ENCODE results near the gene PSMB1. TPM values are rescaled to one million over a fixed set of nuclear protein-coding genes. Genes with fewer than 3 reads are reported as not detected.

The PSMB1 gene
- total RNA-seq = 205 and 261 TPM in 2 replicates

DNA sequence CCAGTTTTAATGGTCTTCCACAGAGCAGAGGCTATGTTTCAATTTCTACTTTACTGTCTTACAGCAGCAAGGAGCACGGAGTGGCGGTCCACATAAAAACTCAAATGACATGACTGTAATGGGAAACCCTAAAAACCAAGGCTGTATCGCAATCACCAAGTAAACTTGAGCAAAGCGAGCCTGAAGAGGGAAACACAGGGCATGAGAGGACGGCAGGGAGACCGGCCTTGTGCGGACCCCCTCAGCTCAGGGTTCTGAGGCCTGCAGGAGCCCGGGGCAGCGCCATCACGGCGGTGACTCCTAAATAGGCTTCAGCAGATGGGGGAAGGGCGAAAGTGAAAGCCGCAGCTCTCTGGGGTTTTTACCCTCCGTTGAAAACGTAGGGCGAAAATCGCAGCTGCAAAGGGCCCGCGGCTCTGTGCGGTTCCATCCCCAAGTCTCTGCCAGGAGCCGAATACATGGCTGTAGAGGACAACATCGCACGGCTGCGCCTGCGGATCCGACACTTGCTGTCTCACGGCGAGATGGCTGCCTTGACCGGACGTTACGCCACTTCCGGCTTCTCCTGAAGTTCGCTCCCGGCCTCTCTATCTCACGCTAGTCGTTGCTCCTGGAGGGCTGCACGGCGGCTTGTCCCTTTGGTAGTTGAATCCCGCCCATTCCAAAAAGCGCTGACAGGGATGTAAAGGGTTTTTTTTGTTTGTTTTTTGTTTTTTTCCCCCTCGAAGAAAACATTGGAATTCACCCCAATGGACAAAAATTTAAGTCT lies at the start of gene PSMB1:
PSMB1 (minus strand) TSS at position 543 of the 769 bp plus-strand sequence; CDS start at position 478, 65 bp downstream.

DNA sequence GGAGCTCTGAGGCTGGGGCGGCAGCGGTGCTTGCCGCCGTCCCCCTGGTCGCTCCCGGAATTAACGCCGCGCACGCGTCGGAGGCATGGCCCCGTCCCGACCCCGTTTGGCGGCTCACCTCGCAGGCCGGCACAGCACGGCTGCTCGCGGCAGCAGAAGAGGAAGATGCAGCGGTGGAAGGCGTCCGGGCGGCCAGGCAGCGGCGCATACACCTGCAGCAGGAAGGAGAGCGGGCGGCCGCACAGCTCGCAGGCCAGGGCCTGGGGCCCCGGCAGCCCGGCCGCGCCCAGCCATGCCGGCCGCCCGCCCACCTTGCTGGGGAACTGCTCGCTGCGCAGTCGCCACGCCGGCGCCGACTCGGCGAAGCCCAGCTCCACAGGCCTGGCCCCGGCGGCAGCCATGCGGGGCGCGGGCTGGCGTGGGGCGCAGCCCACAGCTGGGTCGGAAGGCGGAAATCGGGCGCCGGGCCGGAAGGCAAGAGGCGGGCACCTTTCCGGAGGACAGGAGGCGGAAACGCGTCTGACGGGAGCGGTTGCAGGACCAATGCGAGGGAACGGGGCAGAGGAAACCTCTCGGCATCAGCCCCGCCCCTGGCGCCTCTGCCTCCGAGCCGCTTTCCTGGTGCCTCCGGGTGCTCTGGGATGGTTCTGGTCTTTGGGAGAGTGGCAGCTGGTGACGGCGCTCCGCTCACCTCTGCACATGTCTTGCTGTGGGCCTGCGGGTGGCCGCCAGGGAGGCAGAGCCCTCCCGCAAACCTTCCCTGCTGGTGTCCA lies 31.3 kb upstream of the PSMB1 start, which contains the start of gene PDCD2:
PDCD2 (minus strand) TSS at position 457 of the 773 bp plus-strand sequence; CDS start at position 401, 56 bp downstream.

DNA sequence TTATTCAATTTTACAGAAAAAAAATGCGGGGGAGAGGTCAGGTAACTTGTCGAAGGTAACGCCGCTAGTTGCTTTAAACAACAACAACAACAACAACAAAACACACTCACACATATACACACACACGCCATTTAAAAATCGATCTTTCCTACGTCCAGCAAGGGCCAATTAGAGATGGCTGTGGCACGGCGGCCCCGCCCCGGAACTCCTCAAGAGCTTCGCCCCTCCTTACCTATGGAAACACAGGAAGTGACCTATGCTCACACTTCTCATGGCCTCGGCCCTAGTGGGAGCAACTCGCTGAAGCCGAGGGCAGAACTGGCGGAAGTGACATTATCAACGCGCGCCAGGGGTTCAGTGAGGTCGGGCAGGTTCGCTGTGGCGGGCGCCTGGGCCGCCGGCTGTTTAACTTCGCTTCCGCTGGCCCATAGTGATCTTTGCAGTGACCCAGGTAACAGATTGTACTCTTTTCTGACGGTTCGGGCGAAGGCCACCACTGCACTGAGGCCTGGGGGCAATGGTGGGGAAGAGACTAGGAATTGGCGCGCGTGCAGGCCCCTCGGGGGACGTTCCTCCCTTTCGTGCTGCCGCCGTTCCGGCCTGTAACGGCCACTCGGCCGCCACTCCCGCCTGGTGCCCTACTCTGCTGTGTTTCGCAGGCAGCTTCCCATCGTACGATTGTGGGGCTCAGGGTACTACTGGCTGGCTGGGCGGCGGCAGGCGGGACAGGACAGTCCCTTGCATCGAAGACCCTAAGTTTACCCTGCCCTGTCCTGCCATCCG lies 1.1 kb upstream of the PSMB1 start, which contains the start of gene TBP:
TBP (plus strand) TSS at position 357 of the 783 bp plus-strand sequence. CDS start 2,661 bp downstream, outside the sequence.

Other genes starting within 250 kb of the PSMB1 start
- 10.9 and 16.2 TPM in 2 replicates for gene FAM120B, start 246.5 kb downstream of the PSMB1 start, total RNA-seq
- gene TBP, start 1.1 kb upstream of the PSMB1 start, total RNA-seq = 10.8 and 11.8 TPM in 2 replicates
- 67.0 and 126 TPM in 2 replicates for gene PDCD2, start 31.3 kb upstream of the PSMB1 start, total RNA-seq